ENCODE measurements around the gene VPS9D1.

- TF ChIP-seq POLR2A (IDR thresholded peaks at IDR 0.05; ENCODE audit: low read length) (no peak), GATA1 (IDR thresholded peaks at IDR 0.05; ENCODE audit: low read depth, low read length) (no peak)
Observed at GRCh38 chr16:89697161-89697615, 23.5 kb downstream of the VPS9D1 start.

All from erythroblast (primary cell).